ENCODE results near the gene UBE2D1.

DNA sequence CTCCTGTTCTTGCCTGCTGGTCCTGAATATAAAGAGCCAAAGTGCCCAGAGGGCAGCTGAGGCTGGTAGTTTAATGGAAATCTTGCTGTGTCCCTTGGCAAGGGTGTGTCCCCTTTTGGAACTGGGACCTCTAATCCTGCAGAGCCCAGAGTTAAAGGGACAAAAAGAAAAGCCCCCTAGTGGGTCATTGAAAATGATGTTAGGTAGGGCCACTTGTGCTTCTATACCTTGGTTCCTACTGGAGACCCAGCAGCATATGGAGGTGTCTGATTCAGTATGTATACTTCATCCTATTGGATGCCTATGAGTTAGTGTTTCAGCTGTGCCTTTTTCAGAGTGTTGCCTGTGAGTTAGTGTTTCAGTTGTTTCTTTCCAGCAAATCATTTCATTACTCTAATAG, 81.0 kb downstream of the UBE2D1 start:
- TF ChIP-seq CTCF (IDR thresholded peaks at IDR 0.05) = no peak
- TF ChIP-seq POLR2A (IDR thresholded peaks at IDR 0.05) = no peak

All from right lobe of liver (tissue), 4 donors.